Measurements from ENCODE around the gene ZNF335. TPM values are rescaled to one million over a fixed set of nuclear protein-coding genes. Genes with fewer than 3 reads are reported as not detected.
A peak's percentile ranks its signal among the peaks of the same experiment; 100 is the strongest.

ZNF335 gene
- total and polyA plus RNA-seq, 2 of the 13 experiments (the other 11 are each of a cell fraction or from before 2014, with no cell fraction given): 9.7 to 13.7 TPM

- TF ChIP-seq ZBTB44 (CRISPR knock-in tag; IDR thresholded peaks at IDR 0.05) (no peak), ERF (CRISPR knock-in tag; IDR thresholded peaks at IDR 0.05) (no peak), ZNF772 (CRISPR knock-in tag; IDR thresholded peaks at IDR 0.05) (no peak), ZNF496 (CRISPR knock-in tag; IDR thresholded peaks at IDR 0.05; ENCODE audit: insufficient replicate concordance) (no peak), NCOA1 (CRISPR knock-in tag; IDR thresholded peaks at IDR 0.05) (0 out of 2 replicates have a peak, but pooled peaks have one; percentile 60), ATF2 (CRISPR knock-in tag; IDR thresholded peaks at IDR 0.05) (peak; percentile 56; the same call in 1 of the 2 replicates), THAP7 (CRISPR knock-in tag; IDR thresholded peaks at IDR 0.05) (no peak; the same call in 1 of the 2 replicates), AKAP8 (CRISPR knock-in tag; IDR thresholded peaks at IDR 0.05) (no peak), SOX6 (IDR thresholded peaks at IDR 0.05) (no peak), SOX6 (CRISPR knock-in tag; IDR thresholded peaks at IDR 0.05) (no peak), PHF20 (CRISPR knock-in tag; IDR thresholded peaks at IDR 0.05) (no peak), ZNF672 (CRISPR knock-in tag; IDR thresholded peaks at IDR 0.05) (no peak), ZNF678 (CRISPR knock-in tag; IDR thresholded peaks at IDR 0.05) (no peak), ARNT2 (CRISPR knock-in tag; IDR thresholded peaks at IDR 0.05; ENCODE audit: low read depth) (no peak), ZNF101 (CRISPR knock-in tag; IDR thresholded peaks at IDR 0.05; ENCODE audit: borderline replicate concordance, low read depth) (no peak), NRL (CRISPR knock-in tag; IDR thresholded peaks at IDR 0.05; ENCODE audit: borderline replicate concordance) (no peak), ZBTB14 (CRISPR knock-in tag; IDR thresholded peaks at IDR 0.05) (no peak), ZNF24 (IDR thresholded peaks at IDR 0.05) (no peak), ZFAT (CRISPR knock-in tag; conservative IDR thresholded peaks at IDR 0.05) (no peak), ZNF501 (CRISPR knock-in tag; IDR thresholded peaks at IDR 0.05) (peak; percentile 79; the same call in 1 of the 2 replicates), BHLHE40 (IDR thresholded peaks at IDR 0.05; ENCODE audit: low read length) (0 out of 2 replicates have a peak, but pooled peaks have one; percentile 18), CSRNP2 (CRISPR knock-in tag; conservative IDR thresholded peaks at IDR 0.05; ENCODE audit: low read depth) (no peak), ZNF225 (CRISPR knock-in tag; IDR thresholded peaks at IDR 0.05) (no peak), CC2D1A (CRISPR knock-in tag; IDR thresholded peaks at IDR 0.05) (no peak), NONO (IDR thresholded peaks at IDR 0.05) (no peak), NONO (CRISPR knock-in tag; conservative IDR thresholded peaks at IDR 0.05) (no peak)
Observed at GRCh38 chr20:45905505-45906079, 66.4 kb downstream of the ZNF335 start (continued).

Measured in HepG2 (cell line).